Measurements from ENCODE around the gene MAP2K7.
"Not testable (repeated sequence)": the region's sequence is repeated elsewhere in the genome, so short reads cannot be mapped to it uniquely, and the experiment has no call there.

MAP2K7 gene

GRCh38 chr19:7888145-7888825 is 15.4 kb upstream of the MAP2K7 start, which contains the start of gene LRRC8E:
TSS of gene LRRC8E (plus strand) at chr19:7888510. CDS start at chr19:7895604, 7,094 bp downstream.
- peak within 1 kb of the TSS; percentile 44; the same call in 1 of the 2 replicates for H3K9ac ChIP-seq (ENCODE audit: low read depth, low read length)
- no peaks in the 10 kb centered on the region for H3K4me1 ChIP-seq (ENCODE audit: control insufficient read depth, insufficient read depth, low read length)

DNA sequence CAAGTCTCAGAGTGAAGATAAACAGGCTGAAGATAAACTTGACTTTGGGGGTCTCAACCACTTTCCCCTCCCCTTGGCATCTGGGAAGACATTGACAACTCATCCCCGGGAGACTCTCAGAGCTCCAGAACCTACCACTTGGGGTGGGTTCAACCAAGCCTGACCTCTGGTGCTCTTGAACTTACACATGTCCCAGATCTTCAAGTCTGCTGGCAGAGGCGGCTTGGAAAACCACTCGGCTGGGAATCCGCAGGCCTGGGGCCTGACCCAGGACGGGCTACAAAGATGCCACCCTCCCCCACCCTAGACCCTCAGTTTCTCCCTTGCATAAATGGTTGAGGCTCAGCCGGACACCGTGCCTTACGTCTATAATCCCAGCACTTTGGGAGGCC is 14.9 kb upstream of the MAP2K7 start:
- peak overlapping the region; percentile 44; the same call in 1 of the 2 replicates for H3K9ac ChIP-seq (ENCODE audit: low read depth, low read length)
- no peak overlapping the region for H3K27ac ChIP-seq (ENCODE audit: low read depth, low read length)

More at GRCh38 chr19:7888145-7888825, 15.4 kb upstream of the MAP2K7 start, which contains the start of gene LRRC8E:
- Histone ChIP-seq H3K4me3 (ENCODE audit: low read depth, low read length) (peak within 1 kb of the TSS; percentile 70), H3K9me3 (ENCODE audit: control insufficient read depth, insufficient read depth, low read length) (no peaks in the 10 kb centered on the region), H3K27me3 (ENCODE audit: control insufficient read depth, insufficient read depth, low read length) (peaks cover 7% of the 10 kb centered on the region; the same call in 1 of the 2 replicates), H3K36me3 (ENCODE audit: control insufficient read depth, insufficient read depth, low read length) (no peaks in the 10 kb centered on the region), H3K27ac (ENCODE audit: low read depth, low read length) (no peak within 1 kb of the TSS)

DNA sequence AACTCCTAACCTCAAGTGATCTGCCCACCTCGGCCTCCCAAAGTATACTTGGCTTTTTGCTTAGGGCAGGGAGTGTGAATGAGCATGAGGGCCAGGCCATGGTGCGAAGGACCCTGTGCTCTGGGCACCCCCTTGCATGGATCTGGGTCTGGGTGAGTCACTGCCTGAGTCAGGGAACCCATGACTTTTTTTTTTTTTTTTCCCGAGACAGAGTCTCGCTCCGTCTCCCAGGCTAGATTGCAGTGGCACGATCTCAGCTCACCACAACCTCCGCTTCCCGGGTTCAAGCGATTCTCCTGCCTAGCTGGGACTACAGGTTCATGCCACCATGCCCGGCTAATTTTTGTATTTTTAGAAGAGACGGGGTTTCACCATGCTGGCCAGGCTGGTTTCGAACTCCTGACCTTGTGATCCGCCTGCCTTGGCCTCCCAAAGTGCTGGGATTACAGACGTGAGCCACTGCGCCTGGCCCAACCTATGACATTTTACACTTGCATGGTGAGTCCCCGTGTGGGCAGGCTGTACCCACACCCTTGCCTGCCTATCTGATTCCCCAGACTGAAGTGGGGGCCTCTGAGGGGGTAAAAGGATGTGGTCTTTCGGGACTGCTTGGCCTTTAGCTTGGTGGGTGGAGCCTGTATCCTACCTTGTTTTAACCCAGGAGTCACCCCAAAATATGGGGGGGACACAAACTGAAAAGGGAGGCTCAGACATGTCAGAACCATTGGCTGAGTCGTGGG is 10.1 kb upstream of the MAP2K7 start:
- not testable (repeated sequence) for H3K27ac ChIP-seq (ENCODE audit: low read depth, low read length); H3K9ac ChIP-seq (ENCODE audit: low read depth, low read length); H3K4me3 ChIP-seq (ENCODE audit: low read depth, low read length); H3K36me3 ChIP-seq (ENCODE audit: control insufficient read depth, insufficient read depth, low read length); H3K9me3 ChIP-seq (ENCODE audit: control insufficient read depth, insufficient read depth, low read length); H3K27me3 ChIP-seq (ENCODE audit: control insufficient read depth, insufficient read depth, low read length); H3K4me1 ChIP-seq (ENCODE audit: control insufficient read depth, insufficient read depth, low read length)

More for the DNA sequence above, 14.9 kb upstream of the MAP2K7 start:
- Histone ChIP-seq H3K36me3 (ENCODE audit: control insufficient read depth, insufficient read depth, low read length) (no peaks in the 10 kb centered on the region), H3K27me3 (ENCODE audit: control insufficient read depth, insufficient read depth, low read length) (peaks cover 7% of the 10 kb centered on the region; the same call in 1 of the 2 replicates), H3K4me3 (ENCODE audit: low read depth, low read length) (peak overlapping the region; percentile 70), H3K9me3 (ENCODE audit: control insufficient read depth, insufficient read depth, low read length) (no peaks in the 10 kb centered on the region), H3K4me1 (ENCODE audit: control insufficient read depth, insufficient read depth, low read length) (no peaks in the 10 kb centered on the region)

GRCh38 chr19:7894612-7895309 is 8.9 kb upstream of the MAP2K7 start:
- no peak overlapping the region for H3K4me3 ChIP-seq (ENCODE audit: low read depth, low read length)
- H3K27me3 ChIP-seq (ENCODE audit: control insufficient read depth, insufficient read depth, low read length), result no peaks in the 10 kb centered on the region
- no peaks in the 10 kb centered on the region; the same call in 1 of the 2 replicates for H3K4me1 ChIP-seq (ENCODE audit: control insufficient read depth, insufficient read depth, low read length)
- H3K9me3 ChIP-seq (ENCODE audit: control insufficient read depth, insufficient read depth, low read length), result no peaks in the 10 kb centered on the region
- H3K9ac ChIP-seq (ENCODE audit: low read depth, low read length), result no peak overlapping the region
- peaks cover 7% of the 10 kb centered on the region; the same call in 1 of the 2 replicates for H3K36me3 ChIP-seq (ENCODE audit: control insufficient read depth, insufficient read depth, low read length)
- no peak overlapping the region for H3K27ac ChIP-seq (ENCODE audit: low read depth, low read length)

GRCh38 chr19:7895565-7895964 is 8.1 kb upstream of the MAP2K7 start:
- no peak overlapping the region for H3K9ac ChIP-seq (ENCODE audit: low read depth, low read length)
- H3K27ac ChIP-seq (ENCODE audit: low read depth, low read length), result no peak overlapping the region
- no peaks in the 10 kb centered on the region for H3K27me3 ChIP-seq (ENCODE audit: control insufficient read depth, insufficient read depth, low read length)
- no peak overlapping the region for H3K4me3 ChIP-seq (ENCODE audit: low read depth, low read length)
- no peaks in the 10 kb centered on the region; the same call in 1 of the 2 replicates for H3K4me1 ChIP-seq (ENCODE audit: control insufficient read depth, insufficient read depth, low read length)
- H3K9me3 ChIP-seq (ENCODE audit: control insufficient read depth, insufficient read depth, low read length), result no peaks in the 10 kb centered on the region
- H3K36me3 ChIP-seq (ENCODE audit: control insufficient read depth, insufficient read depth, low read length), result peaks cover 10% of the 10 kb centered on the region; the same call in 1 of the 2 replicates

- Histone ChIP-seq H3K36me3 (ENCODE audit: control insufficient read depth, insufficient read depth, low read length) (peaks cover 10% of the 10 kb centered on the region; the same call in 1 of the 2 replicates), H3K27me3 (ENCODE audit: control insufficient read depth, insufficient read depth, low read length) (no peaks in the 10 kb centered on the region), H3K9me3 (ENCODE audit: control insufficient read depth, insufficient read depth, low read length) (no peaks in the 10 kb centered on the region), H3K27ac (ENCODE audit: low read depth, low read length) (no peak overlapping the region), H3K4me3 (ENCODE audit: low read depth, low read length) (no peak overlapping the region), H3K9ac (ENCODE audit: low read depth, low read length) (no peak overlapping the region), H3K4me1 (ENCODE audit: control insufficient read depth, insufficient read depth, low read length) (no peaks in the 10 kb centered on the region; the same call in 1 of the 2 replicates)
Observed at GRCh38 chr19:7897292-7897691, 6.4 kb upstream of the MAP2K7 start.

GRCh38 chr19:7898967-7899366 is 4.7 kb upstream of the MAP2K7 start:
- Histone ChIP-seq H3K9me3 (ENCODE audit: control insufficient read depth, insufficient read depth, low read length) (no peaks in the 10 kb centered on the region), H3K9ac (ENCODE audit: low read depth, low read length) (no peak overlapping the region), H3K4me3 (ENCODE audit: low read depth, low read length) (no peak overlapping the region), H3K36me3 (ENCODE audit: control insufficient read depth, insufficient read depth, low read length) (peaks cover 10% of the 10 kb centered on the region; the same call in 1 of the 2 replicates), H3K27ac (ENCODE audit: low read depth, low read length) (no peak overlapping the region), H3K4me1 (ENCODE audit: control insufficient read depth, insufficient read depth, low read length) (peaks cover 2% of the 10 kb centered on the region; the same call in 1 of the 2 replicates), H3K27me3 (ENCODE audit: control insufficient read depth, insufficient read depth, low read length) (no peaks in the 10 kb centered on the region)

- H3K27me3 ChIP-seq (ENCODE audit: control insufficient read depth, insufficient read depth, low read length), result no peaks in the 10 kb centered on the region
- H3K27ac ChIP-seq (ENCODE audit: low read depth, low read length), result no peak overlapping the region
- peaks cover 10% of the 10 kb centered on the region; the same call in 1 of the 2 replicates for H3K36me3 ChIP-seq (ENCODE audit: control insufficient read depth, insufficient read depth, low read length)
- no peaks in the 10 kb centered on the region for H3K9me3 ChIP-seq (ENCODE audit: control insufficient read depth, insufficient read depth, low read length)
- H3K4me3 ChIP-seq (ENCODE audit: low read depth, low read length), result no peak overlapping the region
- peaks cover 6% of the 10 kb centered on the region; the same call in 1 of the 2 replicates for H3K4me1 ChIP-seq (ENCODE audit: control insufficient read depth, insufficient read depth, low read length)
- H3K9ac ChIP-seq (ENCODE audit: low read depth, low read length), result no peak overlapping the region
Observed at GRCh38 chr19:7899751-7900378, 3.8 kb upstream of the MAP2K7 start.

DNA sequence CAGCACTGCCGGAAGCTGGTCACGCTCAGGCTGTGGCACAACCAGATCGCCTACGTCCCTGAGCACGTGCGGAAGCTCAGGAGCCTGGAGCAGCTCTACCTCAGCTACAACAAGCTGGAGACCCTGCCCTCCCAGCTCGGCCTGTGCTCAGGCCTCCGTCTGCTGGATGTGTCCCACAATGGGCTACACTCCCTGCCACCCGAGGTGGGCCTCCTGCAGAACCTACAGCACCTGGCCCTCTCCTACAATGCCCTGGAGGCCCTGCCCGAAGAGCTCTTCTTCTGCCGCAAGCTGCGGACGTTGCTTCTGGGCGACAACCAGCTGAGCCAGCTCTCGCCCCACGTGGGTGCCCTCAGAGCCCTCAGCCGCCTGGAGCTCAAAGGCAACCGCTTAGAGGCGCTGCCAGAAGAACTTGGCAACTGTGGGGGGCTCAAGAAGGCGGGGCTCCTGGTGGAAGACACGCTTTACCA is 3.2 kb upstream of the MAP2K7 start:
- Histone ChIP-seq H3K9ac (ENCODE audit: low read depth, low read length) (no peak overlapping the region), H3K36me3 (ENCODE audit: control insufficient read depth, insufficient read depth, low read length) (peaks cover 10% of the 10 kb centered on the region; the same call in 1 of the 2 replicates), H3K27me3 (ENCODE audit: control insufficient read depth, insufficient read depth, low read length) (no peaks in the 10 kb centered on the region), H3K4me3 (ENCODE audit: low read depth, low read length) (no peak overlapping the region), H3K27ac (ENCODE audit: low read depth, low read length) (no peak overlapping the region), H3K9me3 (ENCODE audit: control insufficient read depth, insufficient read depth, low read length) (no peaks in the 10 kb centered on the region), H3K4me1 (ENCODE audit: control insufficient read depth, insufficient read depth, low read length) (peaks cover 6% of the 10 kb centered on the region; the same call in 1 of the 2 replicates)

DNA sequence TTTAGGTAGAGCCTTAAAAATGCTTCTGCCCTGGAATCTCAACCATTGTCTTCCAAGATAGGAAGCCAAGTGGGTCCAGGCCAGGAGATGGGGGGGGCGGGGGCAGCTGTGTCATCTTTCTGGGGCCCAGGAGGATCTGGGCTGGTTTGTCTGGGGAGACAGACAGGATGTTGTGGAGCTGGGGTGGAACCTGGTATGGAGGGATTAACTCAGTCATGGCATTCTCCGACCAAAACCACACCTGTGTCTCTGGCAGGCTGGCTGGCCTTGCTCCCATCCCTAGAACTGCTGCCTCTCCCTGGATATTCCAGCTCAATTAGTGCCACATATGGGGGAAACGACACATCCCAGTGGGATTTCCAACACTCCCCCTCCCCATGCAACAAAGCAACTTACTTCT is 2.7 kb upstream of the MAP2K7 start:
- Histone ChIP-seq H3K9ac (ENCODE audit: low read depth, low read length) (no peak overlapping the region), H3K36me3 (ENCODE audit: control insufficient read depth, insufficient read depth, low read length) (peaks cover 13% of the 10 kb centered on the region; the same call in 1 of the 2 replicates), H3K27me3 (ENCODE audit: control insufficient read depth, insufficient read depth, low read length) (no peaks in the 10 kb centered on the region), H3K4me3 (ENCODE audit: low read depth, low read length) (no peak overlapping the region), H3K9me3 (ENCODE audit: control insufficient read depth, insufficient read depth, low read length) (no peaks in the 10 kb centered on the region), H3K27ac (ENCODE audit: low read depth, low read length) (no peak overlapping the region), H3K4me1 (ENCODE audit: control insufficient read depth, insufficient read depth, low read length) (peaks cover 6% of the 10 kb centered on the region; the same call in 1 of the 2 replicates)
